ENCODE results near the gene JCAD. TPM values are rescaled to one million over a fixed set of nuclear protein-coding genes. Genes with fewer than 3 reads are reported as not detected.

JCAD gene
- polyA plus RNA-seq, 1 experiment, result 38.3 TPM

DNA sequence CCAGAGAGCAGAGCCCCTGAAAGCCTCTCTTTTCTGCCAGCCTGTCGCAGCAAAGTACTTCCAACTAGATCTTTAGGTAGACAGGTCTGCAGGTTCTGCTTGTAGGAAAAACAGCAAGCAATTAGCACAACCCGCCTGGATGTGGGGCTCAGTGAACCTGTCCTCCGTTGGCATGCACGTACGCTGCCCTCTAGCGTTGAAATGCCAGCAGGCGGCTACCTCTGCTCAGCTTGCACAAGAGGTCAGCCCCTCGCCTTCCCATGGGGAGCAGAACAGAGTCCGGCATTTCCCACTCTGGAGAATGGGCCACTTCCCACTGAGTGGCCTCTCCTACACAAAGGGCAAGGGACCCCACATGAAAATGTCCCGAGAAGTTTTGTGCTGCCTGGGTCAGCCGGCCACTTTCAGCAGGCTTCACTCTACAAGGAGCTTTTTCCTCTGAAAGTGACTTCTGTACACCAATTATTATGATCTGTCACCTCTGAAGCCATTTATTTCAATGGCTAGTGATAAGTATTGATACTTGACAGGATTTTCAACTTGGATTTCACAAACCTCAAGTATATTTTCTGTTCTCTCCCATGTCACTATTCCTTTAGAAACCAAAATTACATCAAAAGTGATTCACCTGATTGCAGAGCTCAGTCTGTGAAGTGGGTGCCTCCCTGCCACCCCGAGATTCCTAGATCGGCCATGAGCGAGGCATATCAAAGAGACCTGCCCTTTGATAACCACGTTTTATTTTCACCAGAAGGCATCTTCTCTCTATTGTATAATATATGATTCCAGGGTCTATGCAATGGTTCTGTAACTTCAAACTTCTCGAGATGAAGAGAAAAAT is 56.7 kb downstream of the JCAD start:
- ChIA-PET CTCF (no interaction called here), POLR2A (no interaction called here)
- no peak overlapping the region for H3K27ac ChIP-seq (ENCODE audit: low read depth, low read length)
- TF ChIP-seq, protein P1, sequence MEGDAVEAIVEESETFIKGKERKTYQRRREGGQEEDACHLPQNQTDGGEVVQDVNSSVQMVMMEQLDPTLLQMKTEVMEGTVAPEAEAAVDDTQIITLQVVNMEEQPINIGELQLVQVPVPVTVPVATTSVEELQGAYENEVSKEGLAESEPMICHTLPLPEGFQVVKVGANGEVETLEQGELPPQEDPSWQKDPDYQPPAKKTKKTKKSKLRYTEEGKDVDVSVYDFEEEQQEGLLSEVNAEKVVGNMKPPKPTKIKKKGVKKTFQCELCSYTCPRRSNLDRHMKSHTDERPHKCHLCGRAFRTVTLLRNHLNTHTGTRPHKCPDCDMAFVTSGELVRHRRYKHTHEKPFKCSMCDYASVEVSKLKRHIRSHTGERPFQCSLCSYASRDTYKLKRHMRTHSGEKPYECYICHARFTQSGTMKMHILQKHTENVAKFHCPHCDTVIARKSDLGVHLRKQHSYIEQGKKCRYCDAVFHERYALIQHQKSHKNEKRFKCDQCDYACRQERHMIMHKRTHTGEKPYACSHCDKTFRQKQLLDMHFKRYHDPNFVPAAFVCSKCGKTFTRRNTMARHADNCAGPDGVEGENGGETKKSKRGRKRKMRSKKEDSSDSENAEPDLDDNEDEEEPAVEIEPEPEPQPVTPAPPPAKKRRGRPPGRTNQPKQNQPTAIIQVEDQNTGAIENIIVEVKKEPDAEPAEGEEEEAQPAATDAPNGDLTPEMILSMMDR (IDR thresholded peaks at IDR 0.05; ENCODE audit: low read depth, low read length), result peak; percentile 72
- peaks cover 2% of the 10 kb centered on the region for H3K27me3 ChIP-seq (ENCODE audit: control insufficient read depth, insufficient read depth, low read length)
- no peak for DNase-seq (ENCODE audit: low read depth, low spot score)
- H3K4me3 ChIP-seq (ENCODE audit: low read depth, low read length), result no peak overlapping the region
- H3K9me3 ChIP-seq (ENCODE audit: control insufficient read depth, insufficient read depth, low read length), result no peaks in the 10 kb centered on the region

DNA sequence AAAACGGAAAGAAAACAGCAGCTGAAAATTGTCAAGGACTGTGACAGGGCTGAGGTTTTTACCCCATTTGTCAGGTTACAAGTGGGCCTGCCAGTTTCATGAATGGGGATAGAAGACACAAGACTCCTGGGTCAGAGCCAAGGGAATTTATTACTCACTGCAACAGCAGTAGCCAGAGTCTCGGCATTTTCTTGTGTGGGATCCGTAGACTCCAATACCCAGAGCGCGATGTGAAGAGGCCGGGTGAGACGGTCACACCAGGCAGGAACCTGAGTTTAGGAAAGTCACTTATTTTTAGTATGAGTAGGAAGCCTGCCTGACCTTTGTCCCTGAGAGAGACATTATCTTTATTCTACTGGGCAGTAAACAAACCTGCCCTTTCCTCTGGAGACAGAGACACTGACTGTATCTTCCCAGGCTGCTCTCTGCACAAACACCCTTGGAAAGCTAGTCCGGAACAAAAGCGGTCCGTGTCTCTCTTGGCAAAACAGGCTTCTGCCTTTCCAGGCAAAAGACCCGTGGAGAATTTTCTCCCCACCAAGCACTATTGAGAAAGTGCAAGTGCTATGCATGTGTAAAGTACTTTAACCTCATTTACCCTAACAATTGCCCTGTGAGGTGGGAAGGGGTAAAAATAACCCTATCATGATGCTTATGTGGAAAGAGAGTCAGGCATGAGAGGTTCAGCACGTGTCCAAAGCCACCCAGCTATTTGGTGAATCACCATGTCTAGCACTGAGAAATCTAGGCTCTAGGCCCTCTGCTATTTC is 58.4 kb downstream of the JCAD start:
- Histone ChIP-seq H3K27ac (ENCODE audit: low read depth, low read length) (peak overlapping the region; percentile 78), H3K9me3 (ENCODE audit: control insufficient read depth, insufficient read depth, low read length) (no peaks in the 10 kb centered on the region), H3K27me3 (ENCODE audit: control insufficient read depth, insufficient read depth, low read length) (peaks cover 2% of the 10 kb centered on the region), H3K4me3 (ENCODE audit: low read depth, low read length) (no peak overlapping the region)
- CTCF ChIA-PET, result interaction anchor here (0.6 to 1.0 kb wide), 3 partner anchors 11 to 507 kb away, joined by 3 read pairs; no protein-coding TSS in a partner anchor
- DNase-seq (ENCODE audit: low read depth, low spot score), result peak; percentile 68
- POLR2A ChIA-PET, result interaction anchor here (0.6 to 0.7 kb wide), 2 partner anchors 51 to 190 kb away, joined by 3 to 5 read pairs; no protein-coding TSS in a partner anchor
- TF ChIP-seq, protein P1 (IDR thresholded peaks at IDR 0.05; ENCODE audit: low read depth, low read length), result no peak

DNA sequence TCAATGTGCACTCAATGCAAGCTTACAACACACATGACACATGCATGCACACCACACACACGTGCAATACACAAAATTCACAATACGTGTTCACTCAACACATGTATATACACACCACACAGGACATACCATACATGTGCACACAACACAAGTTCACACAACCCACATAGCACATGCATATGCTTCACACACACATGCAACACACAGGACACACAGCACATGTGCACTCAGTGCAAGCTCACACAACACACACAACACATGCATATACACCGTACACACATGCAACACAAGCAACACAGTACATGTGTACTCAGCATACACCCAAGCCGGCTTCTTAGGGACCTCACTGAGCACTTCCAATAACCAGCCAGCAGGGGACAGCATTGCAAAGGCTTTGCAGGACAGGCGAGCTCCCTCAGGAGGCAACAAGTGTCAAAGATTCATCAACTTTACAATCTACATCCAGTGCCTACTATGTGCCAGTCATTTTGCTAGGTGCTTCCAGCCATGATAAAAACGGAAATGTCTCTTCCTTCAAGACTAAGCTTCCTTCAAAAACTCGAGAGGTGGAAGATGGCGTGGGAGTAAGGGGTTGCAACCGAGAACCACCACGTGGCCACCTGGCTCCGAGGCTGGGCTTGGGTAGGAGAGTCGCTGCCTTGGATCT is 61.1 kb downstream of the JCAD start:
- no peak overlapping the region for H3K27ac ChIP-seq (ENCODE audit: low read depth, low read length)
- peak; percentile 59 for DNase-seq (ENCODE audit: low read depth, low spot score)

DNA sequence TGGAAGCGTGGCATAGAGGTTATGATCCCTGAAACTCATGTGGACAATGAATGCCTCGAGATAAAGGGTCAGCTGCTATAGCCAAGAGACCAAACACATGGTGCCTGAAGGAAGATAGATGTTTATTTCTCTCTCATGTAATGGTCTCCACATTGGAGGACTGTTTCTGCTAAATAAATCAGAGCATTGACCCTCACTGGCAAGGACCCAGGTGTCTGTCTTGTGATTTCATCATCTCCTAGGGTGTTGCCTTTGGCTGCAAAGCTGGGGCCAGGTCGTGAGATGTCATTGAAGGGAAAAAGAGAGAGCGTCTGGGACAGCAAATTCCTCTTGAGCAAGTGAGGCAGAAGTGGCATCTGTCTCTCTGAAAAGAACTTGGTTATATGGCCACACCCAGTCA is 64.6 kb downstream of the JCAD start:
- ChIA-PET CTCF (no interaction called here), POLR2A (no interaction called here)
- Histone ChIP-seq H3K9me3 (ENCODE audit: control insufficient read depth, insufficient read depth, low read length) (no peaks in the 10 kb centered on the region), H3K27ac (ENCODE audit: low read depth, low read length) (no peak overlapping the region), H3K27me3 (ENCODE audit: control insufficient read depth, insufficient read depth, low read length) (peaks cover 6% of the 10 kb centered on the region), H3K4me3 (ENCODE audit: low read depth, low read length) (no peak overlapping the region)
- TF ChIP-seq, protein P1 (IDR thresholded peaks at IDR 0.05; ENCODE audit: low read depth, low read length), result no peak
- DNase-seq (ENCODE audit: low read depth, low spot score), result no peak

More for the DNA sequence above, 61.1 kb downstream of the JCAD start:
- H3K27me3 ChIP-seq (ENCODE audit: control insufficient read depth, insufficient read depth, low read length), result peaks cover 2% of the 10 kb centered on the region
- no peaks in the 10 kb centered on the region for H3K9me3 ChIP-seq (ENCODE audit: control insufficient read depth, insufficient read depth, low read length)
- POLR2A ChIA-PET, result no interaction called here
- TF ChIP-seq, protein P1 (IDR thresholded peaks at IDR 0.05; ENCODE audit: low read depth, low read length), result peak; percentile 100
- no peak overlapping the region for H3K4me3 ChIP-seq (ENCODE audit: low read depth, low read length)
- CTCF ChIA-PET, result interaction anchor here (0.7 to 2.5 kb wide), 39 partner anchors 10 to 593 kb away, joined by 3 to 19 read pairs (median 4); no protein-coding TSS in a partner anchor
